DOHH2 (cell line): ENCODE results near the gene PDE2A.

ENCODE experiments used
- EZH2phosphoT487 ChIP-seq: fragments of 200-600 bp; sonication (generic); IDR thresholded peaks from 2 replicates; pipeline ENCODE4 v1.6.1; 2017; ENCODE audit warnings: borderline replicate concordance, mild to moderate bottlenecking, antibody characterized with exemption, low read length, moderate library complexity, mixed read lengths
- TF ChIP-seq, protein P1 (sequence below): fragments of 200-600 bp; sonication (generic); IDR thresholded peaks from one replicate; pipeline ENCODE4 v1.5.1; 2014; ENCODE audit warnings: antibody characterized with exemption, mild to moderate bottlenecking, low read depth, low read length; ENCODE audit not compliant: poor library complexity, severe bottlenecking

DNA sequence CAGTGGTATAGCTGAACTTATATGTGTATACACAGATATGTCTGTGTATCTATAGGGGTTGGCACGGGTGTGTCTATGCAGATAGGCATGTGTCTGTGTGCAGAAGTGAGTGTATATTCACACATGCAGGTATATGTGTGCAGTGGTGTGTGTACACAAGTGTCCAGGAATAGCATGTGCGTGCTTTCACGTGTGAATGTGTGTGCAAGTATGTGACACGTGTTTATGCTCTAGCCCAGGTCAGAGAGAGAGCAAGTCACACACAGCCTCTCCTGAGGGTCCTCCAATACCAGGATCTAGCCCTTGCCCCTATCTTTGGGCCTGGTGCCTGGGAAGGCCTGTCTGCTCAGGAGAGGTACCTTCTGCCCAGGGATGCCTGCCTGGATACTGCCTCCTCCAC is 26.3 kb downstream of the PDE2A start:
- TF ChIP-seq, protein P1, sequence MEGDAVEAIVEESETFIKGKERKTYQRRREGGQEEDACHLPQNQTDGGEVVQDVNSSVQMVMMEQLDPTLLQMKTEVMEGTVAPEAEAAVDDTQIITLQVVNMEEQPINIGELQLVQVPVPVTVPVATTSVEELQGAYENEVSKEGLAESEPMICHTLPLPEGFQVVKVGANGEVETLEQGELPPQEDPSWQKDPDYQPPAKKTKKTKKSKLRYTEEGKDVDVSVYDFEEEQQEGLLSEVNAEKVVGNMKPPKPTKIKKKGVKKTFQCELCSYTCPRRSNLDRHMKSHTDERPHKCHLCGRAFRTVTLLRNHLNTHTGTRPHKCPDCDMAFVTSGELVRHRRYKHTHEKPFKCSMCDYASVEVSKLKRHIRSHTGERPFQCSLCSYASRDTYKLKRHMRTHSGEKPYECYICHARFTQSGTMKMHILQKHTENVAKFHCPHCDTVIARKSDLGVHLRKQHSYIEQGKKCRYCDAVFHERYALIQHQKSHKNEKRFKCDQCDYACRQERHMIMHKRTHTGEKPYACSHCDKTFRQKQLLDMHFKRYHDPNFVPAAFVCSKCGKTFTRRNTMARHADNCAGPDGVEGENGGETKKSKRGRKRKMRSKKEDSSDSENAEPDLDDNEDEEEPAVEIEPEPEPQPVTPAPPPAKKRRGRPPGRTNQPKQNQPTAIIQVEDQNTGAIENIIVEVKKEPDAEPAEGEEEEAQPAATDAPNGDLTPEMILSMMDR, result no peak
- no peak for TF ChIP-seq EZH2phosphoT487
